ENCODE measurements around the gene ZNF438.

DNA sequence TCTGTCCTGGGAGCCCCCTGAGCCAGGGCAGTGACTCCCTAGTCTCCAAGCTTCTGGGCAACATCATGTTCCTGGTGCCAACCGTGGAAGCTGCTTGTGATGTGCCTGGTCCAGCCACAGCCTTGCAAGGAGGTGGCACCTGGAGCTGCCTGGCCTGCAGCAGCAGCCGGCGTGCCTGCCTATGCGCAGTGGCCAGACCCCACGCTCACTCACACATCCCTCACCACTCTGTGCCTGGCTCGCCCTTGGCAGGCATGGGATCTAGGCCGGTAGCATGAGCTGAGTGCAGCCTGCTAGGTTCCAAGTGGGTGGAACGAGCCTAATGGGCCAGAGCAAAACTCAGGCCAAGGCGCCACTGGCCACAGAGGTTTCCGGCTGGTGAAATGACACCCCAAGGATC lies 184.0 kb downstream of the ZNF438 start:
- no peak for TF ChIP-seq L3MBTL2 (conservative IDR thresholded peaks at IDR 0.05)
- no peak for TF ChIP-seq NFRKB (IDR thresholded peaks at IDR 0.05)
- TF ChIP-seq SP1 (IDR thresholded peaks at IDR 0.05) = no peak
- TF ChIP-seq FOXA1 (IDR thresholded peaks at IDR 0.05) = no peak
